ENCODE data around the gene POC5.

POC5 gene

GRCh38 chr5:75632321-75632720 is 84.9 kb downstream of the POC5 start:
- H3K79me2 ChIP-seq (ENCODE audit: insufficient read depth, low read length) = no peaks in the 10 kb centered on the region
- no peaks in the 10 kb centered on the region for H3K36me3 ChIP-seq (ENCODE audit: insufficient read depth, low read length)
- H3K4me3 ChIP-seq (ENCODE audit: low read depth in 1 of 2, low read length in 2 of 2) = no peak overlapping the region
- H3K9me3 ChIP-seq (ENCODE audit: insufficient read depth, low read length, severe bottlenecking) = no peaks in the 10 kb centered on the region
- no peaks in the 10 kb centered on the region for H4K20me1 ChIP-seq (ENCODE audit: insufficient read depth, low read length)
- DNase-seq (no peak), ATAC-seq (ENCODE audit: insufficient read depth, low read depth) (no peak)
- no peaks in the 10 kb centered on the region for H3K27me3 ChIP-seq (ENCODE audit: insufficient read depth, low read length, poor library complexity)
- H3K27ac ChIP-seq (ENCODE audit: low read length) = no peak overlapping the region
- no peak overlapping the region for H3K4me2 ChIP-seq (ENCODE audit: insufficient read depth, low read length)
- no peaks in the 10 kb centered on the region for H3K4me1 ChIP-seq (ENCODE audit: insufficient read depth, low read length)
- no peak overlapping the region for H2AFZ ChIP-seq (ENCODE audit: low read depth, low read length)
- TF ChIP-seq, protein P1, sequence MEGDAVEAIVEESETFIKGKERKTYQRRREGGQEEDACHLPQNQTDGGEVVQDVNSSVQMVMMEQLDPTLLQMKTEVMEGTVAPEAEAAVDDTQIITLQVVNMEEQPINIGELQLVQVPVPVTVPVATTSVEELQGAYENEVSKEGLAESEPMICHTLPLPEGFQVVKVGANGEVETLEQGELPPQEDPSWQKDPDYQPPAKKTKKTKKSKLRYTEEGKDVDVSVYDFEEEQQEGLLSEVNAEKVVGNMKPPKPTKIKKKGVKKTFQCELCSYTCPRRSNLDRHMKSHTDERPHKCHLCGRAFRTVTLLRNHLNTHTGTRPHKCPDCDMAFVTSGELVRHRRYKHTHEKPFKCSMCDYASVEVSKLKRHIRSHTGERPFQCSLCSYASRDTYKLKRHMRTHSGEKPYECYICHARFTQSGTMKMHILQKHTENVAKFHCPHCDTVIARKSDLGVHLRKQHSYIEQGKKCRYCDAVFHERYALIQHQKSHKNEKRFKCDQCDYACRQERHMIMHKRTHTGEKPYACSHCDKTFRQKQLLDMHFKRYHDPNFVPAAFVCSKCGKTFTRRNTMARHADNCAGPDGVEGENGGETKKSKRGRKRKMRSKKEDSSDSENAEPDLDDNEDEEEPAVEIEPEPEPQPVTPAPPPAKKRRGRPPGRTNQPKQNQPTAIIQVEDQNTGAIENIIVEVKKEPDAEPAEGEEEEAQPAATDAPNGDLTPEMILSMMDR (IDR thresholded peaks at IDR 0.05; ENCODE audit: borderline replicate concordance, extremely low read depth, low read length, poor library complexity, severe bottlenecking) = no peak
- TF ChIP-seq EZH2 (IDR thresholded peaks at IDR 0.05; ENCODE audit: borderline replicate concordance, low read depth, low read length, severe bottlenecking) = no peak
- H3K9ac ChIP-seq (ENCODE audit: low read depth, low read length) = no peak overlapping the region

- H3K27me3 ChIP-seq (ENCODE audit: insufficient read depth, low read length, poor library complexity) = no peaks in the 10 kb centered on the region
- H3K4me2 ChIP-seq (ENCODE audit: insufficient read depth, low read length) = no peak overlapping the region
- H2AFZ ChIP-seq (ENCODE audit: low read depth, low read length) = no peak overlapping the region
- TF ChIP-seq, protein P1 (IDR thresholded peaks at IDR 0.05; ENCODE audit: borderline replicate concordance, extremely low read depth, low read length, poor library complexity, severe bottlenecking) = no peak
- no peak for TF ChIP-seq EZH2 (IDR thresholded peaks at IDR 0.05; ENCODE audit: borderline replicate concordance, low read depth, low read length, severe bottlenecking)
- H3K9ac ChIP-seq (ENCODE audit: low read depth, low read length) = no peak overlapping the region
- H3K27ac ChIP-seq (ENCODE audit: low read length) = no peak overlapping the region
- no peaks in the 10 kb centered on the region for H3K36me3 ChIP-seq (ENCODE audit: insufficient read depth, low read length)
- no peaks in the 10 kb centered on the region for H4K20me1 ChIP-seq (ENCODE audit: insufficient read depth, low read length)
- H3K9me3 ChIP-seq (ENCODE audit: insufficient read depth, low read length, severe bottlenecking) = no peaks in the 10 kb centered on the region
- no peaks in the 10 kb centered on the region for H3K79me2 ChIP-seq (ENCODE audit: insufficient read depth, low read length)
- no peak overlapping the region for H3K4me3 ChIP-seq (ENCODE audit: low read depth in 1 of 2, low read length in 2 of 2)
- no peak for DNase-seq
- no peaks in the 10 kb centered on the region for H3K4me1 ChIP-seq (ENCODE audit: insufficient read depth, low read length)
- ATAC-seq (ENCODE audit: insufficient read depth, low read depth) = no peak
These were observed 86.4 kb downstream of the POC5 start for GRCh38 chr5:75630875-75631274.

DNA sequence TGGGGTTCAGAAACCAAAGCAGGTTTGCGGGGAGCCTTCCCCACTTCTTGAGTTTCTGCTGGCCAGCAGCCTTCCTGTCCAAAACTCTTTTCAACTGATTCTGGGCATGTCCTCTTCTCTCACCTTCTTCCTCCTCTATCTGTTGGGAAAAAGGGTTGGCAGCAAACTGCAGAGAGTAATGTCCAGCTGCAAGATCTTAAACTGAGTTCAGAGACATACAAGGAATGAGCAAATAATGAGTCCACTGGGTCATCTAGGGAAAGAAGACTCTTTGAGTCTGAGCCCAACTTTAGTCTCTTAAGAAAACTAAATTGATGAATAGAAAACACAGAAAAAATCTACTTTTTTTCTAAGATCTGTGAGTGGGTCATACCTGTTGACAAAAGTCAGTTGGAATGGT is 89.4 kb downstream of the POC5 start:
- no peak for TF ChIP-seq EZH2 (IDR thresholded peaks at IDR 0.05; ENCODE audit: borderline replicate concordance, low read depth, low read length, severe bottlenecking)
- TF ChIP-seq, protein P1 (IDR thresholded peaks at IDR 0.05; ENCODE audit: borderline replicate concordance, extremely low read depth, low read length, poor library complexity, severe bottlenecking) = no peak
- H4K20me1 ChIP-seq (ENCODE audit: insufficient read depth, low read length) = no peaks in the 10 kb centered on the region
- no peak overlapping the region for H3K27ac ChIP-seq (ENCODE audit: low read length)
- H3K79me2 ChIP-seq (ENCODE audit: insufficient read depth, low read length) = no peaks in the 10 kb centered on the region
- no peaks in the 10 kb centered on the region for H3K27me3 ChIP-seq (ENCODE audit: insufficient read depth, low read length, poor library complexity)
- ATAC-seq (ENCODE audit: insufficient read depth, low read depth) (no peak), DNase-seq (no peak)
- no peak overlapping the region for H3K4me2 ChIP-seq (ENCODE audit: insufficient read depth, low read length)
- H3K9ac ChIP-seq (ENCODE audit: low read depth, low read length) = no peak overlapping the region
- H2AFZ ChIP-seq (ENCODE audit: low read depth, low read length) = no peak overlapping the region
- H3K36me3 ChIP-seq (ENCODE audit: insufficient read depth, low read length) = no peaks in the 10 kb centered on the region
- no peaks in the 10 kb centered on the region for H3K9me3 ChIP-seq (ENCODE audit: insufficient read depth, low read length, severe bottlenecking)
- H3K4me3 ChIP-seq (ENCODE audit: low read depth in 1 of 2, low read length in 2 of 2) = no peak overlapping the region
- no peaks in the 10 kb centered on the region for H3K4me1 ChIP-seq (ENCODE audit: insufficient read depth, low read length)

DNA sequence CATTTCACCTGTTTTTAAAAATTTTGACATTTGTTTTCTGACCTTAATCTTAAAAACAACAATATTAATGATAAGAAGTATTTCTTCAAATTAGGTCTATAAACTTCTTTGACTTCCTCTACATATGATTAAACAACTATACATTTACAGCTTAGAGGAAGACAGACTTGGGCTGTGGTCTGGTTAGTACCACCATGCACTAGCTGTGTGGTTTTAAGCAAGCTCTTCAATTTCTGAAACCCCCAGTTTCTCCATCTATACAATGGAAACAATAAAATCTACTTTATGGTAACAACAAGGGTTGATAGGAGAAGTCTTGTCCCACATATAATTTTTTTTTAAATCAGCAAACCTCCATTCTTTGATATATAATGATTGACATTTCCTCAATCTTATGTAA is 90.3 kb downstream of the POC5 start:
- H3K9me3 ChIP-seq (ENCODE audit: insufficient read depth, low read length, severe bottlenecking) = no peaks in the 10 kb centered on the region
- H3K4me1 ChIP-seq (ENCODE audit: insufficient read depth, low read length) = no peaks in the 10 kb centered on the region
- H3K79me2 ChIP-seq (ENCODE audit: insufficient read depth, low read length) = no peaks in the 10 kb centered on the region
- no peak overlapping the region for H3K4me2 ChIP-seq (ENCODE audit: insufficient read depth, low read length)
- TF ChIP-seq, protein P1 (IDR thresholded peaks at IDR 0.05; ENCODE audit: borderline replicate concordance, extremely low read depth, low read length, poor library complexity, severe bottlenecking) = no peak
- H3K4me3 ChIP-seq (ENCODE audit: low read depth in 1 of 2, low read length in 2 of 2) = no peak overlapping the region
- H4K20me1 ChIP-seq (ENCODE audit: insufficient read depth, low read length) = no peaks in the 10 kb centered on the region
- H3K27ac ChIP-seq (ENCODE audit: low read length) = no peak overlapping the region
- no peaks in the 10 kb centered on the region for H3K36me3 ChIP-seq (ENCODE audit: insufficient read depth, low read length)
- no peak overlapping the region for H3K9ac ChIP-seq (ENCODE audit: low read depth, low read length)
- H3K27me3 ChIP-seq (ENCODE audit: insufficient read depth, low read length, poor library complexity) = no peaks in the 10 kb centered on the region
- DNase-seq (no peak), ATAC-seq (ENCODE audit: insufficient read depth, low read depth) (no peak)
- no peak overlapping the region for H2AFZ ChIP-seq (ENCODE audit: low read depth, low read length)

All from DND-41 (cell line).